Measurements from ENCODE around the gene ZCRB1. TPM values are rescaled to one million over a fixed set of nuclear protein-coding genes. Genes with fewer than 3 reads are reported as not detected.
"Not testable (repeated sequence)": the region's sequence is repeated elsewhere in the genome, so short reads cannot be mapped to it uniquely, and the experiment has no call there.

ZCRB1 gene
- total RNA-seq, 6 experiments from 2014 or later = 54.0 to 71.8 (median 64.6) TPM

DNA sequence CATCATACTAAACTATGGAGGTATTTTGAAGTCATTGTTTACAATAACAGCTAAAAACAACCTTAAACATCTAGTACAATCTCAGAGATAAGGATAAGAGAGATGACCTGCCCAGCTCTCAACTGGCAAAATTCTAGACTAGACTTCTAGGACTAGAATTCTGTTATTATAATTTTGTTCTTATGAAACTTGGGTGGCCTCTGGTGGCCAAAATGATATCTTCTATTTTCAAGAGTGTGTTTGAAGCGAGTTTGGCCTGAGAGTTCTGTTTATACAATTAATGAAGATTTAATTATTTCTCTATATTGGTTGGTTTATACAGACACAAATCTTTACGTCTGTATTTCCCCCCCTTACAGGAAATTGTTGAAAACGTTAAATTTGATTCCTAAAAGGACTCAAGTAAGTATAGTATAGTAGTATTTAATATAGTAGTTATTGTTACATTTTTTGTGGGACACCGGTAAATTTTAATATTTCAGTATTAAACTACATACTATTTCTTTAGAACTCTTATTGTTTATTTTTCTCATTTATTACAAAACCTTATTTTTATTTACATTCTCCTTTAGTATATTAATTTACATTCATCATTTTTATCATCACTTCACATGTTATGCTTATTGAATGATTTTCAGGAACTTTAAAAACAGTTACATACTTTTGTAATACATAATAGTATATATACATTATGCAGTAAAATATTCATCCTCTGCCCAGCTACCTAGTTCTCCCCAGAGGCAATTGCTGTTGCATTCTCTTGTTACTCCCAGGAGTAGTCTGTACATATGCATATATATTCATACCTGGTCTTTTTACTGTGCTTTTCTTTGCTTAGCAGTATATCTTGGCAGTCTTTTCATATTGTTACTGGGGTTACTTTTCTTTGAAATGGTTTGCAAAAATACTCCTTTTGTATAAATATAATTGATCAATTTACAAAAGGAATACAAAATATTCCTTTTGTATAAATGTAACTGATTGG is 6.7 kb upstream of the ZCRB1 start:
- Mint-ChIP-seq H3K4me3 (no peak overlapping the region), H3K27me3 (ENCODE audit: insufficient read depth) (no peaks in the 10 kb centered on the region), H3K4me1 (ENCODE audit: low read depth) (peaks cover 41% of the 10 kb centered on the region), H3K27ac (0 out of 2 replicates have a peak overlapping the region, but pooled peaks have one; percentile 20), H3K9me3 (no peaks in the 10 kb centered on the region), H3K36me3 (ENCODE audit: low read depth) (no peaks in the 10 kb centered on the region)
- DNase-seq = peak; percentile 38
- TF ChIP-seq, protein P1, sequence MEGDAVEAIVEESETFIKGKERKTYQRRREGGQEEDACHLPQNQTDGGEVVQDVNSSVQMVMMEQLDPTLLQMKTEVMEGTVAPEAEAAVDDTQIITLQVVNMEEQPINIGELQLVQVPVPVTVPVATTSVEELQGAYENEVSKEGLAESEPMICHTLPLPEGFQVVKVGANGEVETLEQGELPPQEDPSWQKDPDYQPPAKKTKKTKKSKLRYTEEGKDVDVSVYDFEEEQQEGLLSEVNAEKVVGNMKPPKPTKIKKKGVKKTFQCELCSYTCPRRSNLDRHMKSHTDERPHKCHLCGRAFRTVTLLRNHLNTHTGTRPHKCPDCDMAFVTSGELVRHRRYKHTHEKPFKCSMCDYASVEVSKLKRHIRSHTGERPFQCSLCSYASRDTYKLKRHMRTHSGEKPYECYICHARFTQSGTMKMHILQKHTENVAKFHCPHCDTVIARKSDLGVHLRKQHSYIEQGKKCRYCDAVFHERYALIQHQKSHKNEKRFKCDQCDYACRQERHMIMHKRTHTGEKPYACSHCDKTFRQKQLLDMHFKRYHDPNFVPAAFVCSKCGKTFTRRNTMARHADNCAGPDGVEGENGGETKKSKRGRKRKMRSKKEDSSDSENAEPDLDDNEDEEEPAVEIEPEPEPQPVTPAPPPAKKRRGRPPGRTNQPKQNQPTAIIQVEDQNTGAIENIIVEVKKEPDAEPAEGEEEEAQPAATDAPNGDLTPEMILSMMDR (IDR thresholded peaks at IDR 0.05) = peak; percentile 87

DNA sequence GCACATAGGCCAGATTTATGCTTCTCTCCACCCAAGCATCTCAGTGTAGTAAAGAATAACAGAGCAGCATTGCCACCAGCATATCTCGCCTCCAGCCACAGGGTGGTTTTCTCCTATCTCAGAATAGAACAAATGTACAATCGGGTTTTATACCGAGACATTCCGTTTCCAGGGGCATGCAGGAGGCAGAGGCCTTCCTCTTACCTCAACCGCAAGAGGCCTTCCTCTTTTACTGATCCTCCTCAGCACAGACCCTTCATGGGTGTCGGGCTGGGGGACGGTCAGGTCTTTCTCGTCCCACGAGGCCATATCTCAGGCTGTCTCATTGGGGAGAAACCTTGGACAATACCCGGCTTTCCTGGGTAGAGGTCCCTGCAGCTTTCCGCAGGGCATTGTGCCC is 4.2 kb upstream of the ZCRB1 start:
- DNase-seq; H3K27ac Mint-ChIP-seq; H3K9me3 Mint-ChIP-seq; H3K36me3 Mint-ChIP-seq (ENCODE audit: low read depth); H3K4me3 Mint-ChIP-seq; H3K27me3 Mint-ChIP-seq (ENCODE audit: insufficient read depth): not testable (repeated sequence)
- peaks cover 49% of the 10 kb centered on the region for H3K4me1 Mint-ChIP-seq (ENCODE audit: low read depth)

DNA sequence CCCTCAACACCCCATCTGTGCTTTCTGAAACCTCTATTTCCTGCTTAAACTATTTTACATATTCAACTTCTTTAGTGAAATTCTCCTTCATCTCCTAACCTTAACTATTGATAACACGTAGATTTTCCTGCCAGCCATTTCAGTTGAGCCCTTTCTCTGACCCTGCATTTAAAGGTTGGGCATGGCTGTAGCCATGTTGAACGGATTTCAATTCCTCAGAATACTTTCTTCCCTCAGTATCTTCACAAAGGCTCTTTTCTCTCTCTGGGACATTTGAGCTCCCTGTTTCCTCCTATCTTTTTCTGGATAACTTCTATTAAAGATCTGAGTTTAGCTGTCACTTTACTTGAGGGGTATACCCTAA is 1.3 kb upstream of the ZCRB1 start:
- Mint-ChIP-seq H3K27ac (peak overlapping the region; percentile 96), H3K4me1 (ENCODE audit: low read depth) (peaks cover 42% of the 10 kb centered on the region), H3K4me3 (peak overlapping the region; percentile 98), H3K36me3 (ENCODE audit: low read depth) (peaks cover 7% of the 10 kb centered on the region), H3K9me3 (no peaks in the 10 kb centered on the region), H3K27me3 (ENCODE audit: insufficient read depth) (no peaks in the 10 kb centered on the region)
- DNase-seq = no peak
- TF ChIP-seq, protein P1 (IDR thresholded peaks at IDR 0.05) = no peak

DNA sequence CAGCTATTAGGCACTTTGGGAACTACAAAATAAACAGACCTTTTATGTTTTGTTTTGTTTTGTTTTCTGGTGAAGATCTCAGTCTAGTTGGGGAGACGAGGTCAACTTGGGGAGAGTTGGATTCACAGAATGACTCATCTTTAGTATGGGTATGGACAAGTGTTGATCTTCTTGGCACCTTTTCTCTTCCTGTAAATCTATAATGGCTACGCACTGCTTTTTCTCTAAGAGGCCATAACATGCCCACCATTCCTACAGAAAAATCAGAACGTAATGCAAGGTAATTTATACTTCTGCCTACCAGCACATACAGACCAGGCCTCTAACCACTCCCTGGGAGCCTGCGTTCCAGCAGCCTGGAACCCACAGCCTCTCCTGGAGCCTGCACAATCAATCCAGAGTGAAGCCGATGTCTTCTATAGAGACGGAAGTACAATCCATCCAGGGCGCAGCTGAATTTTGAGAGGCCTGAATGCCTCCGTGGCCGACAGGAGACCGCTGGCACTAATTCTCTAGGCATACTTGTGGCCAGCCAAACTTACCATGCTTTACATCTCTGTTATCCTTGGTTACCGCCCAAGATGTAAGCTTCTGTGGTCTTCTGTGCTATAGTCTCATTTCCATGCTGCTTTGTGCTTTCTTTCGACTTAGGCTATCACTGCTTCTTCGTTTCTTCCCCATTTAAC is 790 bp upstream of the ZCRB1 start:
- Mint-ChIP-seq H3K4me1 (ENCODE audit: low read depth) (peaks cover 37% of the 10 kb centered on the region), H3K9me3 (no peaks in the 10 kb centered on the region), H3K27ac (peak overlapping the region; percentile 96), H3K36me3 (ENCODE audit: low read depth) (peaks cover 7% of the 10 kb centered on the region), H3K4me3 (peak overlapping the region; percentile 98), H3K27me3 (ENCODE audit: insufficient read depth) (no peaks in the 10 kb centered on the region)
- TF ChIP-seq, protein P1 (IDR thresholded peaks at IDR 0.05) = no peak
- DNase-seq = peak; percentile 8

DNA sequence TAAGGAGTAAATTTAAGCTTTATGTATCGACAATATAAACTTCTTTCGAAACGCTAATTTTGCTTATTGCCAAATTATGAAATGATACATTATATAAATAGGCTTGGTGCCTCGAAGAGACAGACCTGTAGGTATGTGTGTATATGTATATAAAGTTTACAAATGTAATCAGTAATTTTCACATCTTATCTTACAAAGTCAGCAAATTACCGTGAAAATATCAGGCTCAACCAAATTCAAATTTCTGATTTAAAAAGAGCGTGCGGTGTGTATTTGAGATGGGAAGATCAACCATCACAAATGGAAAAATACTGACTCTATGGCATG is 605 bp downstream of the ZCRB1 start:
- Mint-ChIP-seq H3K4me1 (ENCODE audit: low read depth) (peaks cover 27% of the 10 kb centered on the region), H3K9me3 (no peaks in the 10 kb centered on the region), H3K27me3 (ENCODE audit: insufficient read depth) (no peaks in the 10 kb centered on the region), H3K27ac (peak overlapping the region; percentile 96), H3K4me3 (peak overlapping the region; percentile 98), H3K36me3 (ENCODE audit: low read depth) (peaks cover 13% of the 10 kb centered on the region)
- TF ChIP-seq, protein P1 (IDR thresholded peaks at IDR 0.05) = no peak
- DNase-seq = no peak

DNA sequence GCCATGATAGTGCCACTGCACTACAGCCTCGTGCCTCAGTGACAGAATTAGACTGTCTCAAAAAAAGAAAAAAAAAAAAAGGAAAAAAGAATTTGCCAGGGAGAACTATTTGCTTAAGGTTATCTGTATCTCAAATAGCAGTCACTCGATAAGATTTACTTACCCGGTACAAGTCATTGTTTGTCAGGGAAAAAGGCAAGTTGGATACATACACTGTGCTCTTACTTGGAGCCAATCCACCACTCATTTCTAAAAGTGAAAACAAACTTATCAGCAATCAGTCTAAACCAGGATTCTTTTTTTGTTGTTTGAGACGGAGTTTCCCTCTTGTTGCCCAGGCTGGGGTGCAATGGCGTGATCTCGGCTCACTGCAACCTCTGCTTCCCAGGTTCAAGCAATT is 2.0 kb downstream of the ZCRB1 start:
- Mint-ChIP-seq H3K4me1 (ENCODE audit: low read depth) (peaks cover 33% of the 10 kb centered on the region), H3K4me3 (no peak overlapping the region), H3K27ac (no peak overlapping the region), H3K9me3 (no peaks in the 10 kb centered on the region), H3K27me3 (ENCODE audit: insufficient read depth) (no peaks in the 10 kb centered on the region; the same call in 1 of the 2 replicates), H3K36me3 (ENCODE audit: low read depth) (peaks cover 13% of the 10 kb centered on the region)
- TF ChIP-seq, protein P1 (IDR thresholded peaks at IDR 0.05) = no peak
- DNase-seq = no peak
